Karpas-422 (cell line): Measurements from ENCODE around the gene GSDME. TPM values are rescaled to one million over a fixed set of nuclear protein-coding genes. Genes with fewer than 3 reads are reported as not detected.

Experiments
- DNase-seq: peaks from one replicate; pipeline ENCODE4 v3.0.0-alpha.2; 2015
- H2AFZ ChIP-seq: fragments of 200-600 bp; sonication (generic); 2 replicates; pipeline ENCODE4 v1.6.1; 2014; ENCODE audit warnings: antibody characterized with exemption, low read length, mixed read lengths
- H3K27ac ChIP-seq: fragments of 200-600 bp; sonication (generic); 2 replicates; pipeline ENCODE4 v1.5.1; 2014; ENCODE audit warnings: mild to moderate bottlenecking, low read length, moderate library complexity
- H3K27me3 ChIP-seq: fragments of 200-600 bp; sonication (generic); 2 replicates; pipeline ENCODE4 v1.6.1; 2014; ENCODE audit warnings: low read length, mixed read lengths
- H3K36me3 ChIP-seq: fragments of 200-600 bp; sonication (generic); 2 replicates; pipeline ENCODE4 v1.6.1; 2014; ENCODE audit warnings: low read length, mixed read lengths; ENCODE audit not compliant: insufficient read depth
- H3K4me1 ChIP-seq: fragments of 200-600 bp; sonication (generic); 2 replicates; pipeline ENCODE4 v1.6.1; 2014; ENCODE audit warnings: mild to moderate bottlenecking, low read length, mixed read lengths
- H3K4me2 ChIP-seq: fragments of 200-600 bp; sonication (generic); 2 replicates; pipeline ENCODE4 v1.6.1; 2014; ENCODE audit warnings: low read length, low read depth, mild to moderate bottlenecking; ENCODE audit not compliant: poor library complexity, severe bottlenecking
- H3K4me3 ChIP-seq: fragments of 200-600 bp; sonication (generic); 2 replicates; pipeline ENCODE4 v1.5.1; 2014; ENCODE audit warnings: mild to moderate bottlenecking, antibody characterized with exemption, low read length, mixed read lengths
- H3K79me2 ChIP-seq: fragments of 200-600 bp; sonication (generic); 2 replicates; pipeline ENCODE4 v1.6.1; 2014; ENCODE audit warnings: mild to moderate bottlenecking, low read length, mixed read lengths
- H3K9ac ChIP-seq: fragments of 200-600 bp; sonication (generic); 2 replicates; pipeline ENCODE4 v1.6.0; 2014; ENCODE audit warnings: low read length
- H3K9me2 ChIP-seq: fragments of 200-600 bp; sonication (generic), shearing (Covaris generic); replicated peaks from 2 replicates; pipeline ENCODE4 v1.6.0; 2014; ENCODE audit warnings: mild to moderate bottlenecking, low read length, moderate library complexity; ENCODE audit not compliant: insufficient read depth
- H3K9me3 ChIP-seq: fragments of 300-700, 200-600 bp; sonication (generic); 2 replicates; pipeline ENCODE4 v1.6.1; 2014; ENCODE audit warnings: low read length, mixed read lengths
- H4K20me1 ChIP-seq: fragments of 200-600 bp; sonication (generic); 2 replicates; pipeline ENCODE4 v1.6.1; 2014; ENCODE audit warnings: mild to moderate bottlenecking, antibody characterized with exemption, low read length, low read depth; ENCODE audit not compliant: insufficient read depth
- total RNA-seq: library from RNA; depleted of rRNA; stranded (reverse); fragments of >200 nt; shearing (Covaris generic); gene quantifications from 2 replicates; pipeline ENCODE4 v1.2.3, GENCODE V29; 2014; ENCODE audit warnings: low replicate concordance; rRNA removed

GSDME gene
- total RNA-seq, 1 experiment from 2014 or later, result 6.0 TPM

DNA sequence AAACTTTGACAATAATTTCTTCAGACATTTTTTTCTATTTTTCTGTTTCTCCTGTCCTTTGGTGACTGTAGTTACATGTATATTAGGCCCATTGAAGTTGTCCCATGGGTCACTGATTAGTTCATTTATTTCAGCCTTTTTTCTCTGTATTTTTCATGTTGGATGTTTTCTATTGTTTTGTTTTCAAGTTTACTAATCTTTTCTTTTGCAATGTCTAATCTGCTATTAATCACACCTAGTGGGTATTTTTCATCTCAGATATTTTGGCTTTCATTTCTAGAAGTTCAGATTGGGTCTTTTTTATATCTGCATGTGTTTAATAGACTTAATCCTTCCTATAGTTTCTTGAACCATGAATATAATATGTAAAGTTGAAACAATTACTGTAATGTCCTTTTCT is 99.3 kb downstream of the GSDME start:
- Histone ChIP-seq H3K36me3 (no peaks in the 10 kb centered on the region), H3K27ac (no peak overlapping the region), H3K9me2 (no peaks in the 10 kb centered on the region), H2AFZ (no peak overlapping the region), H3K27me3 (no peaks in the 10 kb centered on the region), H3K4me3 (no peak overlapping the region), H3K79me2 (no peaks in the 10 kb centered on the region), H3K9ac (no peak overlapping the region), H3K4me1 (peaks cover 8% of the 10 kb centered on the region), H3K4me2 (no peak overlapping the region), H4K20me1 (no peaks in the 10 kb centered on the region), H3K9me3 (no peaks in the 10 kb centered on the region)
- no peak for DNase-seq

GRCh38 chr7:24656608-24657007 is 100.7 kb downstream of the GSDME start:
- Histone ChIP-seq H3K4me1 (peaks cover 11% of the 10 kb centered on the region), H3K9me2 (no peaks in the 10 kb centered on the region), H3K9ac (no peak overlapping the region), H3K79me2 (no peaks in the 10 kb centered on the region), H3K9me3 (no peaks in the 10 kb centered on the region), H3K27ac (no peak overlapping the region), H3K4me3 (no peak overlapping the region), H3K4me2 (no peak overlapping the region), H2AFZ (no peak overlapping the region), H3K36me3 (no peaks in the 10 kb centered on the region), H4K20me1 (no peaks in the 10 kb centered on the region), H3K27me3 (no peaks in the 10 kb centered on the region)
- no peak for DNase-seq

GRCh38 chr7:24654305-24654704 is 103.0 kb downstream of the GSDME start:
- H3K36me3 ChIP-seq, result no peaks in the 10 kb centered on the region
- H3K4me1 ChIP-seq, result peaks cover 11% of the 10 kb centered on the region
- H3K27me3 ChIP-seq, result no peaks in the 10 kb centered on the region
- no peak overlapping the region for H3K9ac ChIP-seq
- H2AFZ ChIP-seq, result no peak overlapping the region
- no peaks in the 10 kb centered on the region for H3K9me2 ChIP-seq
- DNase-seq, result no peak
- H3K27ac ChIP-seq, result no peak overlapping the region
- H3K9me3 ChIP-seq, result no peaks in the 10 kb centered on the region
- H3K4me3 ChIP-seq, result no peak overlapping the region
- no peaks in the 10 kb centered on the region for H3K79me2 ChIP-seq
- H3K4me2 ChIP-seq, result no peak overlapping the region
- H4K20me1 ChIP-seq, result no peaks in the 10 kb centered on the region

GRCh38 chr7:24653316-24654085 is 103.8 kb downstream of the GSDME start:
- H4K20me1 ChIP-seq, result no peaks in the 10 kb centered on the region
- no peaks in the 10 kb centered on the region for H3K36me3 ChIP-seq
- peaks cover 11% of the 10 kb centered on the region for H3K4me1 ChIP-seq
- H3K79me2 ChIP-seq, result no peaks in the 10 kb centered on the region
- peak overlapping the region; percentile 61 for H3K4me2 ChIP-seq
- no peaks in the 10 kb centered on the region for H3K27me3 ChIP-seq
- no peak overlapping the region for H3K27ac ChIP-seq
- H2AFZ ChIP-seq, result peak overlapping the region; percentile 69
- peak overlapping the region; percentile 53 for H3K9ac ChIP-seq
- no peaks in the 10 kb centered on the region for H3K9me2 ChIP-seq
- H3K9me3 ChIP-seq, result no peaks in the 10 kb centered on the region
- no peak for DNase-seq
- H3K4me3 ChIP-seq, result peak overlapping the region; percentile 46

- Histone ChIP-seq H3K4me1 (peaks cover 11% of the 10 kb centered on the region), H3K4me2 (peak overlapping the region; percentile 61), H3K9me3 (no peaks in the 10 kb centered on the region), H3K9me2 (no peaks in the 10 kb centered on the region), H4K20me1 (no peaks in the 10 kb centered on the region), H3K9ac (no peak overlapping the region), H3K79me2 (no peaks in the 10 kb centered on the region), H3K27ac (no peak overlapping the region), H3K36me3 (no peaks in the 10 kb centered on the region), H2AFZ (no peak overlapping the region), H3K27me3 (no peaks in the 10 kb centered on the region), H3K4me3 (0 out of 2 replicates have a peak overlapping the region, but pooled peaks have one; percentile 46)
- DNase-seq, result no peak
Measured at GRCh38 chr7:24652251-24652939, 104.9 kb downstream of the GSDME start.

Other genes starting within 250 kb of the GSDME start
- 6.3 and 6.9 TPM in 2 replicates for gene PALS2, start 184.0 kb downstream of the GSDME start, total RNA-seq
- gene OSBPL3, start 222.7 kb upstream of the GSDME start, total RNA-seq, result 120 and 149 TPM in 2 replicates